COLO668 (cell line): ENCODE data around the gene TTC5.
"Not testable (repeated sequence)": the region's sequence is repeated elsewhere in the genome, so short reads cannot be mapped to it uniquely, and the experiment has no call there.

Source experiments
- DNase-seq: peaks from one replicate; lab custom pipeline; 2025; ENCODE audit not compliant: unreplicated experiment; lab: John Stamatoyannopoulos, UW

TTC5 gene

GRCh38 chr14:20314026-20314425 is 8.3 kb upstream of the TTC5 start:
- no peak for DNase-seq

- no peak for DNase-seq
These were observed 300 bp upstream of the TTC5 start for GRCh38 chr14:20306079-20306423.

GRCh38 chr14:20302042-20302755 is 3.6 kb downstream of the TTC5 start:
- DNase-seq, result no peak

- no peak for DNase-seq
These were observed 10.7 kb downstream of the TTC5 start for GRCh38 chr14:20295067-20295466.

- DNase-seq, result no peak
These were observed 11.1 kb downstream of the TTC5 start for GRCh38 chr14:20294636-20295035.

- not testable (repeated sequence) for DNase-seq
These were observed 23.8 kb downstream of the TTC5 start for GRCh38 chr14:20281998-20282397.

- peak; percentile 32 for DNase-seq
These were observed 25.5 kb downstream of the TTC5 start for GRCh38 chr14:20280265-20280664.

GRCh38 chr14:20278414-20278813 is 27.3 kb downstream of the TTC5 start:
- peak; percentile 62 for DNase-seq

GRCh38 chr14:20277409-20277808 is 28.3 kb downstream of the TTC5 start:
- DNase-seq, result no peak

- DNase-seq, result no peak
These were observed 31.7 kb downstream of the TTC5 start for GRCh38 chr14:20274062-20274461.

- not testable (repeated sequence) for DNase-seq
These were observed 41.4 kb downstream of the TTC5 start for GRCh38 chr14:20264361-20264760.

- no peak for DNase-seq
These were observed 43.1 kb downstream of the TTC5 start for GRCh38 chr14:20262642-20263128.

GRCh38 chr14:20247646-20248246 is 58.0 kb downstream of the TTC5 start:
- no peak for DNase-seq
